DOHH2 (cell line): Measurements from ENCODE around the gene C11orf91.

Experiments used
- H3F3A ChIP-seq: fragments of 200-600 bp; sonication (generic), shearing (Covaris generic); 2 replicates; pipeline ENCODE4 v1.6.0; 2016; ENCODE audit warnings: antibody characterized with exemption, mild to moderate bottlenecking; ENCODE audit not compliant: control insufficient read depth, insufficient read depth
- H3K27ac ChIP-seq: fragments of 200-600 bp; sonication (generic); 2 replicates; pipeline ENCODE4 v1.5.1; 2014; ENCODE audit warnings: low read depth, mild to moderate bottlenecking, low read length, moderate library complexity
- H3K27me3 ChIP-seq: fragments of 200-600 bp; sonication (generic); 2 replicates; pipeline ENCODE4 v1.6.1; 2014; ENCODE audit warnings: mild to moderate bottlenecking, low read length, mixed read lengths; ENCODE audit not compliant: control insufficient read depth
- H3K36me3 ChIP-seq: fragments of 200-600 bp; sonication (generic); 2 replicates; pipeline ENCODE4 v1.6.1; 2014; ENCODE audit warnings: mild to moderate bottlenecking, low read length, moderate library complexity, mixed read lengths; ENCODE audit not compliant: control insufficient read depth
- H3K4me1 ChIP-seq: fragments of 200-600 bp; sonication (generic); 2 replicates; pipeline ENCODE4 v1.6.1; 2014; ENCODE audit warnings: mild to moderate bottlenecking, low read length, mixed read lengths; ENCODE audit not compliant: control insufficient read depth
- H3K4me2 ChIP-seq: fragments of 200-600 bp; sonication (generic); 2 replicates; pipeline ENCODE4 v1.6.0; 2014; ENCODE audit warnings: mild to moderate bottlenecking, low read length, moderate library complexity
- H3K4me3 ChIP-seq: fragments of 200-600 bp; sonication (generic); 2 replicates; pipeline ENCODE4 v1.5.1; 2014; ENCODE audit warnings: mild to moderate bottlenecking, low read length, mixed read lengths
- H3K79me2 ChIP-seq: fragments of 200-600 bp; sonication (generic); 2 replicates; pipeline ENCODE4 v1.6.1; 2014; ENCODE audit warnings: mild to moderate bottlenecking, low read length, mixed read lengths; ENCODE audit not compliant: control insufficient read depth
- H3K9me2 ChIP-seq: fragments of 200-600 bp; sonication (generic); replicated peaks from 2 replicates; pipeline ENCODE4 v1.6.1; 2014; ENCODE audit warnings: mild to moderate bottlenecking, low read length, mixed read lengths; ENCODE audit not compliant: control insufficient read depth
- H3K9me3 ChIP-seq: fragments of 200-600 bp; sonication (generic); 2 replicates; pipeline ENCODE4 v1.6.1; 2014; ENCODE audit warnings: antibody characterized with exemption, low read length, mixed read lengths; ENCODE audit not compliant: control insufficient read depth, insufficient read depth
- H4K20me1 ChIP-seq: fragments of 200-600 bp; sonication (generic); 2 replicates; pipeline ENCODE4 v1.6.0; 2014; ENCODE audit warnings: low read depth, mild to moderate bottlenecking, antibody characterized with exemption, low read length, moderate library complexity; ENCODE audit not compliant: control insufficient read depth, insufficient read depth
- CTCF ChIP-seq: fragments of 200-600 bp; sonication (generic); IDR thresholded peaks from one replicate; pipeline ENCODE4 v1.5.1; 2014; ENCODE audit warnings: antibody characterized with exemption, mild to moderate bottlenecking, low read depth, low read length; ENCODE audit not compliant: poor library complexity, severe bottlenecking
- EZH2phosphoT487 ChIP-seq: fragments of 200-600 bp; sonication (generic); IDR thresholded peaks from 2 replicates; pipeline ENCODE4 v1.6.1; 2017; ENCODE audit warnings: borderline replicate concordance, mild to moderate bottlenecking, antibody characterized with exemption, low read length, moderate library complexity, mixed read lengths

Gene C11orf91

GRCh38 chr11:33690290-33691065 is 10.1 kb downstream of the C11orf91 start:
- Histone ChIP-seq H3K4me2 (no peak overlapping the region), H4K20me1 (no peaks in the 10 kb centered on the region), H3K27me3 (peaks cover 3% of the 10 kb centered on the region; the same call in 1 of the 2 replicates), H3K27ac (no peak overlapping the region), H3K79me2 (no peaks in the 10 kb centered on the region), H3K4me1 (no peaks in the 10 kb centered on the region), H3K36me3 (no peaks in the 10 kb centered on the region), H3K9me2 (no peaks in the 10 kb centered on the region), H3K4me3 (no peak overlapping the region), H3F3A (no peaks in the 10 kb centered on the region), H3K9me3 (no peaks in the 10 kb centered on the region)
- TF ChIP-seq EZH2phosphoT487 (no peak), CTCF (no peak)

GRCh38 chr11:33689501-33689900 is 11.1 kb downstream of the C11orf91 start:
- no peak overlapping the region for H3K4me2 ChIP-seq
- H3F3A ChIP-seq: no peaks in the 10 kb centered on the region
- no peak for TF ChIP-seq EZH2phosphoT487
- no peak for TF ChIP-seq CTCF
- H3K36me3 ChIP-seq: no peaks in the 10 kb centered on the region
- H3K4me3 ChIP-seq: no peak overlapping the region
- no peak overlapping the region for H3K27ac ChIP-seq
- no peaks in the 10 kb centered on the region for H3K79me2 ChIP-seq
- no peaks in the 10 kb centered on the region for H3K9me2 ChIP-seq
- no peaks in the 10 kb centered on the region for H3K4me1 ChIP-seq
- H3K9me3 ChIP-seq: no peaks in the 10 kb centered on the region
- H4K20me1 ChIP-seq: no peaks in the 10 kb centered on the region
- no peaks in the 10 kb centered on the region for H3K27me3 ChIP-seq

GRCh38 chr11:33689085-33689484 is 11.5 kb downstream of the C11orf91 start:
- H3F3A ChIP-seq: no peaks in the 10 kb centered on the region
- H3K4me2 ChIP-seq: no peak overlapping the region
- no peaks in the 10 kb centered on the region for H3K27me3 ChIP-seq
- no peaks in the 10 kb centered on the region for H3K9me3 ChIP-seq
- no peaks in the 10 kb centered on the region for H3K79me2 ChIP-seq
- no peaks in the 10 kb centered on the region for H3K9me2 ChIP-seq
- H3K27ac ChIP-seq: no peak overlapping the region
- H3K4me1 ChIP-seq: no peaks in the 10 kb centered on the region
- no peaks in the 10 kb centered on the region for H3K36me3 ChIP-seq
- TF ChIP-seq EZH2phosphoT487 (no peak), CTCF (no peak)
- H4K20me1 ChIP-seq: no peaks in the 10 kb centered on the region
- H3K4me3 ChIP-seq: no peak overlapping the region
